ENCODE results near the gene FASTK.

FASTK gene

DNA sequence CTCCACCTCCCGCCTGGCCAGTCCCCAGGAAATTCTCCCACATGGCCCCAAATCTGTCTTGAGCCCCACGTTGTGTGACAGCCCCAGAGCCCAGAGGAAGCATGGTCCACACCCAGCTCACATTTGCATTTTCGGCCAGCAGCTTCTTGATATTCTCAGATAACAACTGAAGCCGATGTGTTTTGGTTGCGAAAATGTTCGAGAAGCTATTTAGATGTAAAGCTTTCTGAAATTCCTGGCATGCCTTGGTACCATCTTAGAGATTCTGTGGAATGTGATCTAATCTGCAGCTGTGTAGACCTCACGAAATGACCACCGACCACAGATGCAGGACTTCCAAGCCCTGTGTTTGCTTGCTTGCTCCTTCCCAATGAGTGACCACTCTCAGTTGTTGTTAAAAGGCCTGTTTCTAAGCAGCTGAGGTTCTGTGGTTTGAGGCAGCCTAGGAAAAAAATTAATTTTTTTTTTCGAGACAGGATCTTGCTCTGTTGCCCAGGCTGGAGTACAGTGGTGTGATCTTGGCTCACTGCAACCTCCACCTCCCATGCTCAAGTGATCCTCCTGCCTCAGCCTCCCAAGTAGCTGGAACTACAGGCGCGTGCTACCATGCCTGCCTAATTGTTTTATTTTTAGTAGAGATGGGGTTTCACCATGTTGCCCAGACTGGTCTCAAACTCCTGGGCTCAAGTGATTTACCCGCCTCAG lies 12.4 kb downstream of the FASTK start:
- no peak for DNase-seq (ENCODE audit: extremely low read depth in 1 of 2, low read depth in 1 of 2)

DNA sequence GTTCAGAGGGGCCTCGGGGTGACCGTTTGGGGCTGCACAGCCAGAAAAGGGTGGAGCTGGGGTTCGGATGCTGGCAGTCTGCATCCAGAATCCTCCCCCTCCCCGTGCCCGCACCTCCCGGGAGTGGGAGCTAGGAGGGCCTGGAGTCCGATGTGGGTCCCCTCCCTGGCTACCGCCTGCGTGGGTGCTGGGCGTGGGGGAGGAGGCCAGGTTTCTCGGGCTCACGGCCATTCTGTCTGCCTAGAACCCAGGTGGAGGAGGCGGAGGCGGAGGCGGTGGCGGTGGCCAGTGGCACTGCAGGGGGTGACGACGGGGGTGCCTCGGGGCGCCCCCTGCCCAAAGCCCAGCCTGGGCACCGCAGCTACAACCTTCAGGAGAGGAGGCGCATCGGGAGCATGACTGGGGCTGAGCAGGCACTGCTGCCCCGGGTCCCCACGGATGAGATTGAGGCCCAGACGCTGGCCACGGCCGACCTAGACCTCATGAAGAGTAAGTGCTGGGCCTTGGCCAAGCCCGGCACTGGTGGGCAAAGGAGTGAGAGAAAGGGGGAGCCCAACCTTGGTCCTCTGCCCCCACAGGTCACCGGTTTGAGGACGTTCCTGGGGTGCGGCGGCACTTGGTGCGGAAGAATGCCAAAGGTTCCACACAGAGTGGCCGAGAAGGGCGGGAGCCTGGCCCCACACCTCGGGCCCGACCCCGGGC lies 14.2 kb downstream of the FASTK start:
- no peak for DNase-seq (ENCODE audit: extremely low read depth in 1 of 2, low read depth in 1 of 2)

DNA sequence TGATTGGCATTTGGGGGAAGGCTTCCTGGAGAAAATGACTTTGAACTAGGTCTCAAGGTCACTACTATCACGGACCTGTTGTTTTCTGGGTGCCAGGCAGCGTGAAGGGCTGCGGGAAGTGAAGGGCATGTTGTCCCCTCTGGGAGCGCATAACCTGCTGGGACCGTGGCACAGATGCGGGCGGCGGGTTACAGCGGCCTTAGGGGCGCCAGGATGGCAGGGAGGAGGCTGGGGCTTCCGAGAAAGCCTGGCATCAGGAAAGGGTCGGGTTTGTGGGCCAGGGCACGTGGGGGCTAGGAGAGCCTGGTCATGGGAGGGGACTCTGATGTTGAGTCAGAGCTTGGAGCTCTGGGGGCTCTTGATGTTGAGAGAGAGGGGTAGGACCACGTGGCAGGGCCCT lies 15.1 kb downstream of the FASTK start:
- DNase-seq (ENCODE audit: extremely low read depth in 1 of 2, low read depth in 1 of 2), result no peak

DNA sequence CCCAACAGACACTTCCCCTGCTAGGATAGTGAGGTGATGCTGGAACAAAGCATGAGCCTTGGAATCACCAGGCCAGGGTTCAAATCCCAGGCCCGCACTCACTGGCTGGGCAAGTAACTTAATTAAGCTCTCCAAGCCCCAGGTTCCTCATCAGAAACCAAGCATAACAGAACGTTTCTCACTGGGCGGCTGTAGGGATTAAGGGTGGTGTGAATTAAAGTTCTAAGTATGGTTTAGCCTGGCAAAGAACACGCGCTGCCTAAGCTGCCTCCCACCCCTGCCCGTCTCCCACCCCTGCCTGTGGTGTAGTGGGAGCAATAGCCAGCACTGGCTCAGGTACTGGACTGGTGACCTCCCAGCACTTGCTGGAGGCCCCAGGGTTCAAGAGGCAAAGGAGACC lies 15.6 kb downstream of the FASTK start:
- no peak for DNase-seq (ENCODE audit: extremely low read depth in 1 of 2, low read depth in 1 of 2)

DNA sequence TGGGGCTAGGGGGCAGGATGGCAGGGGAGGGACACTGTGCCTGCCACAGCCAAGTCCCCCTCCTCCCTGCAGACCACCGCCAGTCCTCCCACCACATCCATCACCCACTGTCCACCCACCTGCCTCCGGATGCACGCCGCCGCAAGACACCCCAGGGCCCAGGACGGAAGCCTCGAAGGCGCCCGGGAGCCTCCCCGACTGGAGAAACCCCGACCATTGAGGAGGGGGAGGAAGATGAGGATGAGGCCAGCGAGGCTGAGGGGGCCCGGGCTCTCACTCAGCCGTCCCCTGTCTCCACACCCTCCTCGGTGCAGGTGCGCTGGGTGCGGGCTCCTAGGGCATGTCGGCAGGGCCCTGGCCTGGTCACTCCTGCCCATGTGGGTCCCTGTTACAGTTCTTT lies 16.2 kb downstream of the FASTK start:
- no peak for DNase-seq (ENCODE audit: extremely low read depth in 1 of 2, low read depth in 1 of 2)

DNA sequence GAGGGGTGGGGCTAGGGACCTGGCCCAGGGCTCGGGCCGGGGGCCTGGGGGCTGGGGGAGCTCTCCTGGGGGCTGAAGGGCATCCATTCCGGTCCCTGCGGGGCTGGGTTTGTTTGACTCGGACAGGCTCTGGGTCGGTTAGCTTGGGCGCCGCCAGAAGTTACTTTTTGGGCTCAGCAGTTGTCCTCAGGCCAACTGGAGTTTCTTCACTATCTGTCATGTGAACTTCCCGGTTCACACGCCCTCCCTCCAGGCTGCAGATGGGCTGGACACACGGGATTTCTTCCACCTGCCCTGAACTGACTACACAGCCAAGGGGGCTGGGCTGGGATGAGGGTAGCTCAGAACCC lies 17.4 kb downstream of the FASTK start:
- DNase-seq (ENCODE audit: extremely low read depth in 1 of 2, low read depth in 1 of 2), result no peak

DNA sequence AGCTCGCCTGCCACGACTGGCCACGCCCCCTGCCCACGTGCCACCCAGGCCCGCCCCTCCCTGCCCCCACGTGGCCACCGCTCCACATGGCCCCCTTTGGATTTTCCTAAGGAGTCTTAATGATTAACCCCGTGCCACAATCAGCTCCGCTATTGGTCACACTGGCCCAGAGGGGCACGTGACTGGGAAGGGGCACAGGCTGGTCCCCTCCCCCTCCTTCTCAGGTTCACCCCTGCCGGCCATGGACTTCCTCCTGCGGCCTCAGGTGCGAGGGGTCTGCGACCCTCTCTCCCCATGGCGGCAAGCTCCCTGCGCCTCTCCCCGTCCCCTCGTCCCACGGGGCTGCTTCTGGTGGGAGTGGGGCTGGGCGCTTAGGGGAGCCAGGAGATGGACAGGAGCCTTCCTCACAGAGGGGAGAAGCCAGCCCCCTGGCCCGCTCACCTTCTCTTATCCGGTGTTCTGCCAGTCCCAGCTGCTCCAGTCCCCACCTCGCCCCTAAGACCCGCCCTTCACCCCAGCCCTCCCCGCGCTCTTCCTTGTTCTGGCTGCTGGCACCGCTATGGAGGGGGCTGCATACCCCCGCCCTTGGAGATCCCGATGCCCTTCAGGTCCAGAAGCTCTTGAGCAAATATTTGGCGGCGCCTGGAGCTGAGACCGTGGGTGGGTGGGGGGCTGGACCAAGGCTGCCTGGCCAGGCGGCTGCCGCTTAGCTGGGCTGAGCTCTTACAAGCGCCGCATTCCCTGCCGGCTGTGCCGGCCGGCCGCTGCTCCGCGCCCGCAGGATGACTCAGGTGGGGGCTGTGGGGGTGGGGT lies 18.0 kb downstream of the FASTK start:
- DNase-seq (ENCODE audit: extremely low read depth in 1 of 2, low read depth in 1 of 2), result no peak

DNA sequence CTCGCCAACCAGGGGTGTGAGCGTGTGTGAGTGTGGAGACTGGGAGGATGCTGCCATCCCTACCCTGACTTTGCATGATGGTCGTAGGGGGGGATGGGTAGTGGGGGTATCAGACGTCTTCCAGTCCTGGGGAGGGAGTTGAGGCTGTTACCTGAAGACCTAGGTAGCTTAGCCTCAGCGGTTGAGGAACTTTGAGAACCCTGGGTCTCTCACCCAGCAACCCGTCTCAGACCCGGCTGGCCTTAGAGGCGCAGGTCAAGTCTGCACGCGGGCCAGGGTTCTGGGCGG lies 18.6 kb downstream of the FASTK start:
- DNase-seq (ENCODE audit: extremely low read depth in 1 of 2, low read depth in 1 of 2), result no peak

DNA sequence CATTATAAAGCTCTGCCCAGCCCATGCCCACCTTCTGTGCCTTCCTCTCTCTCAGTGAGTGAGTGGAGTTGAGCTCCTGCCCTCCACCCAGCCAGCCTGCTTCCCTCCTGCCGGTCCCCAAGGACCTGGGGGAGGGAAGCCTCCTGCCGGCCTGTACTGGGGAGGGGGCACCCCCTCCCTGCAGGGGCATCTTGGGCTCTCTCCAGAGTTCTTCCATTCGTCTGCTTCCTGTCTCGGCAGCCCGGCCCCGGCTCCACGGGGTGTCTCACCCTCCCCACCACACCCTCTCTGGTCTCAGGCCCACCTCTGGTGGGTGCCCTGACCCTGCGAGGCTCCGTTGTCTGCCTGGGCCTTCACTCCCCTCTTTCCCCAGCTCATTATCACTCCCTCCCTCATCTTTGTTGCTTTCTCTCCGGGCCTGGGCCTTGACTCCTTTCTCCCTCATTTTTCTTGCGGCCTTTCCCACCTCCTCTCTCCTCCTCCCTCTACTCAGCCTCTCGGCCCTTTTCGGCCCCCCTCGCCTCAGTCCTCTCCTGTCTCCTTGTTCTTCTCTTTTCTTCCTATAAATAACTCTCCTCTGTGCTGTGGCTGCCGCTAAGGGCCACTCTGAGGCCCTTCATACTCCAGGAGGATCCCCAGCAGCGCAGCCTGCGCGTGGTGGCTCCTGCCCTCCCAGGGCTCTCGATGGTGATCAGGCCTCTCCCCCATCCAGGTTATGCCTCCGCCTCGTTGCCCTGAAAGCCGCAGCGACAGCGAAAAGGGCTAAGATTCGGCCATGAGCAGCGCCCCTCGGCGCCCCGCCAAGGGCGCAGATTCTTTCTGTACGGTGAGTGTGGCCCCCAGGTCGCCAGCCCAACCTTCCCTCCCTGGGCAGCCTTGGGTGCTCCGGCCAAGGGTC lies 19.1 kb downstream of the FASTK start:
- no peak for DNase-seq (ENCODE audit: extremely low read depth in 1 of 2, low read depth in 1 of 2)

DNA sequence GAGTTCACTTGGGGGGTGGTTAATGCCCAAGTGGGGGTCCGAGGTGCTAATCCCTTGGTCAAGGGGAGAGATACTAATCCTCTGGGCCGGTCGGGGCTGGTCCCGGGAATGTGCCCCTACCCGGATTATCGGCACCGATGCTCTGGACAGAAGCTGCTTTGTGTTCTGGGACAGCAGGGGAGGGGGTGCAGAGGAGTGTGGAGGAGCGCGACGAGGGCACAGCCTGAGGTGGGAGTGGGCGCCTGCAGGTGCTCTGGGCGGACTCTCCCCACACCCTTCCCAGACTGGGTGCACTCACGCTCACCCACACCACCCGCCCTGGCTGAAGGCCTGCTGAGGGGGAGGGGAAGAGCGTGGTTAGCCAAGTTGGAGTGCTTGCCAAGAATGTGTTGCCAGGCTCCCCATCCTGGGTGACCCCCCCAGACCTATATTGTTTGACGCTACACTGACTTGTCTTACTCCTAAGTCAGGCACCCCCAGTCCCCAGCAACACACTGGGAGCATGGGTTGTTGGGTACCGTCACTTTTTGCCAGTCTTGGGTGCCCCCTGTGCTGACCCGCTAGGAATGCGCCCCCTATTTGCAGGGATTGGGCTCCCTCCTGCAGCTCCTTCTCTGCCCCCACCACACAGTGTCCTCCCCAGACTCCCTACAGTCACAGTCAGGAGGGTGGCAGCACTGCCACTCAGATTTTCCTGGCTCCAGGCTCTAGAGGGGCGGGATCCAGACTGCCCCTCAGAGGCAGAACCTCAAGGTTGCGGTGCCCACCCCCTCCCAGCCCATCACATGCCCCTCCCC lies 20.0 kb downstream of the FASTK start:
- no peak for DNase-seq (ENCODE audit: extremely low read depth in 1 of 2, low read depth in 1 of 2)

DNA sequence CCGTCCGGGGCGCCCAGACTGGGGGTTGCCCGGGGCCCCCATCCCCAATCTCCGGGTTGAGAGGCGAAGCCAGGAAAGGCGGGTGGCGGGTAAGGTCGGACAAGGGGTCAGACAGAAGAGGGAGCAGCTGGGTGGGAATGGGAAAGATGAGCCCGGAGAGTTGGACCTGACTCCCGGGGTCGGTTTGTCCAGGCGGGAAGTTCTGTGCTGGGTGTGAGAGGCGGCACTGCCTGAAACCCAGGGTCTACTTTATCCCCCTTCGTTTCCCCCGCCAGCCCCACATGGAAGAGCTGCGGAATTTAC lies 20.5 kb downstream of the FASTK start:
- no peak for DNase-seq (ENCODE audit: extremely low read depth in 1 of 2, low read depth in 1 of 2)

DNA sequence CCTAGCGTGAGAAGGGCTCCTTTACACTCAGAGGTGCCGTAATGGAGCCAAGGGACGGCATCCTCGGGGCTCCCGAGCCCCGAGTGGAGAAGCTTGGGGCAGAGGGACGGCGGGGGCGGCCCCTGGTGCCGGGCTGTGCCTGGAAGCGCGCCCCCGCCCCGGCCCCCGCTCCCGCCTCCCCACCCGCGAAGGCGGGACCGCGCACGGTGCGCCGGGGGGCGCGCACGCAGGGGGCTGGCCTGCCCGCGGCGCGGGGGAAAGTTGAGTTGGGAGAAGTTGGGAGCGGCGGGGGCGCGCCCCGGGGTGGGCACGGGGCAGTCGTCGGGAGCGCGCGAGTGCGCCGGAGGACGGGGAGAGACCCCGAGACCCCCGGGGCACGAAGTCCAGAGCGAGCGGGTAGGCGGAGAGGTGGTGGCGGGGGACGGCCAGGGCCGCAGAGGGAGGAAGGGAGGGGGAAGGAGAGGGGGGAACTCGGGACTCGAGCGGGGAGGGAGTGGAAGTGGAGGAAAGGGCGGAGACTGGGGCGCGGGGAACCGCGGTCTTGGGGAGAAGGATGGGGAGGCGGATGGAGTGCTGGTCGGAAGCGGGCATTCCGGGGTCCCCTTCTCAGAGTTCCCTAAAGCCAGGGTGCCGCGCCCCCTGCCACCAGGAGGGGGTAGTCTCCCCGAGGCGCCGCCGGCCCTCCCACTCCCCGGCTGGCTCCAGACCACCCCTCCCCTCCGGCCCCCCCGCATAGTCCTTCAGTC lies 21.1 kb downstream of the FASTK start, which contains the start of gene SLC4A2:
Gene SLC4A2, plus strand, starts transcription at position 223 of the 746 bp plus-strand sequence. CDS start 2,399 bp downstream, outside the sequence.
- DNase-seq (ENCODE audit: extremely low read depth in 1 of 2, low read depth in 1 of 2), result peak in 1 of 2 donors; percentile 61

DNA sequence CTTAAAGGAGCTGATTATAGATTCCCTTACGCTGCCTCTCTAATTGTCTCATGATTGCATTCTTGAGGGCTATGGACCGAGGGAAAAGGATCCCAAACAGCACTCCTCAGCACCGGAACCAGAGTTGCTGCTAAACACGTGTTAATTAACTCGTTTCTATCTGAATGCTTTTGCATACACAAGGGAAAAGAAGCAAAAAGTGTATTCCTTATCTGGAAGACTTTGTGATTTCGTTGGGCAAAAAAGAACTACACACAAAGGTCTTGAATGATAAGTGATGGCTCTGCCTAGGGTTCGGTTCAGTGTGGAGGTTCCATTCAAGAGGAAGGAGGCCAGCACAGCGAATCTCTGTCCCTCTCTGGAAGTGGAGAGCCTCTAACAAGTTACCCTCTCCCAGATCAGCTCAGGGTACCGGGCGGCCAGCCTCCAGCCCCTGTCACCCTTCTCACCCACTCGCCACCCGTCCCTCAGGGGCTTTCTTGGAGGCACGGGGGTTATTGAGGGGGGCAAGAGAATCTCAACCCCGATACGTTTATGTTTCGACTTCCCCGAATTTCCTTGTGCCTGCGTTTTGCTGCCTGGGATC lies 21.7 kb downstream of the FASTK start:
- DNase-seq (ENCODE audit: extremely low read depth in 1 of 2, low read depth in 1 of 2), result no peak

DNA sequence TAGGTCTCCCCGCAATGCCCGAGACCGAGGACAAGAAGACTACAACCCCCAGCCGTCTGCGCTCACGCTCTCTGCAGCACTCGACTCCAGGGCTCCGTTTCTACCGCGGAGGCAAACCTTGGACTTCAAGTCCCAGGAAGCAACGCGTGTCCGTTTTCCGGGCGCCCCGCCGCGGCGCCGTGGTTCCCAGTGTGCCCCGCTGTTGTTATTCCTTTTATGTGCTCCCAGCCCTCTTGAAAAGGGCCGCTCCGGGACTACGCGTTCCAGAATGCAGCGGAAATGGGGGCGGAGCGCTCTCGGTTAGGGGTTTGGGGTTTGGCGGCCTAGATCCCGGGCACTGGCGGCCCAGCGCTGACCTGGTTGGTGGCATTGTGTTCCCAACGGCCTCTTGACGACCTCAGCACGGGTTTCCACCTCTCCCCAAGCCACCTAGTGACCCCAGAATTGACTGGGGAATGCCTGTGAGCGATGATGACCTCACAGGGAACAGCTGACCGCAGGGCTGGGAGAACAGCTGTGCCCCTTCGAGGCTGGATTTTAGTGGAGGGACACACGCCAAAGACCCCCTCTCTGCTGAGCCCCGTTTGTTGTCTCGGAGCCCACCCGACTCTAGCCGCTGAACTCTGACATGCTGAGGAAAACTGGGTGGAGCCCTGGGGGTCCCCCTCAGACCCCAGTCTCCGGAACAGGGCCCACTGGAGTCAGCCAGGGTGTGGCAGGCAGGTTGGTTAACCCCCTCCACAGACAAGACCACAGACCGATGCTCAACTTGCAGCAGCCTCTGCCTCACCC lies 22.4 kb downstream of the FASTK start:
- peak; percentile 96 to 97 for DNase-seq (ENCODE audit: extremely low read depth in 1 of 2, low read depth in 1 of 2)

DNA sequence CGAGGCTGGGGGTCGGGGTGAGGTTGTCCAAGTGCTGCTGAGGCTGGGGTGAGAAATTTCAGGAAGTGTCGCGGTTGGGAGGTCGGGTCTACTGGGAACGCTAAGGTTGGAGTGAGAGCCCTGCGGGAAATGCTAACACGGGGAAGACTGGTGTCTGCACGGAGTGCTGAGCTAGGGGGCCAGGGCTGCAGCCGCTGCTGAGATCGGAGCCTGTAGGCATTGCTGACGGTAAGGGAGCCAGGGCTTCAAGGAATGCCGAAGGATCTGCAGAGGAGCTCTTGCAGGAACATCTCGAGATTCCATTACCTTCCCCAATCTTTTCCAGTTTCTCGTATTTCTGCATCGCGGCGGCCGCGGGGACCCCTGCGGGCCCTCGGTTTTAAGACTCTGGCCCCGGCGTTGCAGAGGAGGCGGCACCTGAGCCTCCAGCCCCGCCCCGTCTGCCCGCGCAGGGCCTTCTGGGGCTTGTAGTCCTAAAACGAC lies 23.1 kb downstream of the FASTK start, which contains the start of gene CDK5:
Gene CDK5, minus strand, starts transcription at position 392 of the 483 bp plus-strand sequence. Its CDS starts 49 bp downstream, at position 343.
- DNase-seq (ENCODE audit: extremely low read depth in 1 of 2, low read depth in 1 of 2), result no peak

DNA sequence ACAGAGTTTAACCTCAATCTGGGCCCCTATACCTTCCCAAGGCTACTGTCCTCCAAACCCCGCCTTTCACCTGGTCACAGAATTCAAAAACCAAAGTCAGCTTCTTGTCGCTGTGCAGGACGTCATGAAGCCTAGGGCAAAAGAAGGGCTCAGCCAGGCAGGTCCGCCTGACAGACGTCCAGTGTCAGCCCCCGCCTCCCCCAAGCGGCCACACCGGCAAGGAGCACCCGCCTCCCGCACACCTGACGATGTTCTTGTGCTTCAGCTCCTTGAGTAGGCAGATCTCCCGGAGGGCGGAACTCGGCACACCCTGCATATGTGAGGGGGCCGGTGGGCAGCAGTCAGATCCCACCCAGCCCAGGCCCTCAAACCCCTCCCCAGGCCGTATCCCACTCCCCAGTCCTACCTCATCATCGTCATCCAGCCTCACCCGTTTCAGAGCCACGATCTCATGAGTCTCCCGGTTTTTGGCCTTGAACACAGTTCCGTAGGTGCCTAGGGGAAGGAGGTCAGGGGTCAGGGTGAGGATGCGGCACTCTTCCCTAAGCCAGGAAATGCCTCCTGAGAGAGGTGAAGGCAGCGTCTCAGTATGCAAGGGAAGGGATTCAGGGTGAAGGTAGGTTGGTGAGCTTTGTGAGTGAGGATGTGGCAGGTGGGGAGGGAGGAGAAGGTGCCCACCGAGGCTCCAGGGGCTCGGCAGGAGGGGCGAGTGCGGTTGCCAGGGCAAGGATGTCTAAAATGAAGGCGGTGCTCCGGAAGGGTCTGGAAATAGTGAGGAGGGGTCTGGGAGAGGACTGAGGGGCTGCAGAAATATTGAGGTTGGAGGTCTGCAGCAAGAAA lies 23.7 kb downstream of the FASTK start:
- no peak for DNase-seq (ENCODE audit: extremely low read depth in 1 of 2, low read depth in 1 of 2)

DNA sequence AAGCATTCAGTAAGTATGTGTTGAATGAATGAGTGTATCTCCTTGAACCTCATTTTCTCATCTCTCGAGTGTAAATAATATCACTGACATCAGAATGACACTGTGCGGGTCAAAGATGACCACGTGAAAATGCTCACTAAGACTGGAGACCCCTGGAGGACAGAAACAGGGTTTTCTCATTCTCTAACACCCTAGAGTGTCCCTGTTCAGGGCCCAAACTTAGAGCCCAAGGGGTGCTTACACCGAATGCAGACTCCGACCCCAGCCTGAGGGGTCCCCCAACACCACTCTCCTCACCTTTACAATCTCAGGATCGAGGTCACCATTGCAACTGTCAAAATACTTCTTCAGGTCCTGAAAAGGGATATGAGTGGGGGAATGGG lies 24.3 kb downstream of the FASTK start:
- DNase-seq (ENCODE audit: extremely low read depth in 1 of 2, low read depth in 1 of 2), result no peak

Measured in stimulated activated CD8-positive, alpha-beta memory T cell treated with anti-CD3 and anti-CD28 coated beads, Interleukin-7, amount 100 ng/mL, for 48 hours (primary cell).